GM23338 (cell line): ENCODE results near the gene SCNN1A. TPM values are rescaled to one million over a fixed set of nuclear protein-coding genes. Genes with fewer than 3 reads are reported as not detected.

Experiments used
- ATAC-seq: fragments of 200-7000 bp; cut with Tn5 transposase; 3 replicates; pipeline ENCODE4 v1.9.1; 2020
- DNase-seq: peaks from one replicate; pipeline ENCODE4 v3.0.0-alpha.2; 2015; ENCODE audit warnings: low spot score
- H2AFZ ChIP-seq: fragments of 200-600 bp; sonication (generic); 2 replicates; pipeline ENCODE4 v1.8.0; 2016; ENCODE audit warnings: antibody characterized with exemption, mild to moderate bottlenecking, moderate library complexity
- H3F3A ChIP-seq: fragments of 200-600 bp; sonication (generic); replicated peaks from 2 replicates; pipeline ENCODE4 v1.8.0; 2017; ENCODE audit warnings: antibody characterized with exemption, mixed run types, low read depth
- H3K27ac ChIP-seq: fragments of 200-600 bp; sonication (generic); 2 replicates; pipeline ENCODE4 v1.6.1; 2016; ENCODE audit warnings: low read depth
- H3K27me3 ChIP-seq: fragments of 200-600 bp; sonication (generic); 2 replicates; pipeline ENCODE4 v1.8.0; 2016; ENCODE audit warnings: mild to moderate bottlenecking, mixed run types, moderate library complexity; ENCODE audit not compliant: insufficient read depth
- H3K36me3 ChIP-seq: fragments of 200-600 bp; sonication (generic); 2 replicates; pipeline ENCODE4 v1.8.0; 2016; ENCODE audit warnings: mild to moderate bottlenecking; ENCODE audit not compliant: insufficient read depth
- H3K4me1 ChIP-seq: fragments of 200-600 bp; sonication (generic); 2 replicates; pipeline ENCODE4 v1.8.0; 2016; ENCODE audit warnings: mild to moderate bottlenecking, moderate library complexity; ENCODE audit not compliant: insufficient read depth
- H3K4me2 ChIP-seq: fragments of 200-600 bp; sonication (generic); 2 replicates; pipeline ENCODE4 v1.7.1; 2017; ENCODE audit warnings: mixed run types
- H3K4me3 ChIP-seq: fragments of 200-600 bp; sonication (generic); 2 replicates; pipeline ENCODE4 v1.6.1; 2016; ENCODE audit warnings: mixed run types
- H3K79me2 ChIP-seq: fragments of 200-600 bp; sonication (generic); replicated peaks from 2 replicates; pipeline ENCODE4 v1.8.0; 2017; ENCODE audit warnings: mild to moderate bottlenecking; ENCODE audit not compliant: insufficient read depth
- H3K9me2 ChIP-seq: fragments of 200-600 bp; sonication (generic); 2 replicates; pipeline ENCODE4 v1.8.0; 2017; ENCODE audit not compliant: insufficient read depth
- H4K20me1 ChIP-seq: fragments of 200-600 bp; sonication (generic); replicated peaks from 2 replicates; pipeline ENCODE4 v1.8.0; 2017; ENCODE audit warnings: mild to moderate bottlenecking; ENCODE audit not compliant: insufficient read depth
- H3K27ac Mint-ChIP-seq: 2 replicates; pipeline ENCODE4 v1.8.0; 2020; ENCODE audit warnings: inconsistent platforms, mild to moderate bottlenecking, moderate library complexity, mixed read lengths
- H3K27me3 Mint-ChIP-seq: 3 replicates; pipeline ENCODE4 v1.8.0; 2022; ENCODE audit warnings: low read depth, mild to moderate bottlenecking, moderate library complexity, mixed read lengths, inconsistent platforms; ENCODE audit not compliant: insufficient read depth, poor library complexity
- H3K36me3 Mint-ChIP-seq: 3 replicates; pipeline ENCODE4 v1.8.0; 2021; ENCODE audit warnings: low read depth, mild to moderate bottlenecking, inconsistent platforms, moderate library complexity, mixed read lengths
- H3K4me1 Mint-ChIP-seq: 3 replicates; pipeline ENCODE4 v1.8.0; 2020; ENCODE audit warnings: mild to moderate bottlenecking, inconsistent platforms, mixed read lengths
- H3K4me3 Mint-ChIP-seq: 3 replicates; pipeline ENCODE4 v1.8.0; 2021; ENCODE audit warnings: moderate library complexity, mild to moderate bottlenecking, inconsistent platforms, mixed read lengths
- H3K9me3 Mint-ChIP-seq: 3 replicates; pipeline ENCODE4 v1.8.0; 2020; ENCODE audit warnings: moderate library complexity, mild to moderate bottlenecking, inconsistent platforms, mixed read lengths
- CREB1 ChIP-seq: fragments of 250-450 bp; sonication (Bioruptor Pico); IDR thresholded peaks from 2 replicates; pipeline ENCODE4 v1.5.0; 2020; ENCODE audit warnings: low read depth, mild to moderate bottlenecking, moderate library complexity
- EZH2 ChIP-seq: fragments of 200-600 bp; sonication (generic); IDR thresholded peaks from one replicate; pipeline ENCODE4 v1.8.0; 2017; ENCODE audit warnings: antibody characterized with exemption, mild to moderate bottlenecking, low read depth; ENCODE audit not compliant: unreplicated experiment
- EZH2phosphoT487 ChIP-seq: fragments of 200-600 bp; sonication (generic); IDR thresholded peaks from one replicate; pipeline ENCODE4 v1.8.1; 2018; ENCODE audit warnings: antibody characterized with exemption; ENCODE audit not compliant: unreplicated experiment
- JUNB ChIP-seq: IDR thresholded peaks from one replicate; pipeline ENCODE4 v1.6.1; 2016; ENCODE audit warnings: antibody characterized with exemption; ENCODE audit not compliant: unreplicated experiment
- NANOG ChIP-seq: IDR thresholded peaks from 2 replicates; pipeline ENCODE4 v1.6.1; 2016; ENCODE audit warnings: antibody characterized with exemption, borderline replicate concordance
- POLR2AphosphoS5 ChIP-seq: IDR thresholded peaks from 2 replicates; pipeline ENCODE4 v1.6.1; 2016; ENCODE audit warnings: antibody characterized with exemption, low read depth
- REST ChIP-seq: IDR thresholded peaks from one replicate; pipeline ENCODE4 v1.6.1; 2018; ENCODE audit warnings: antibody characterized with exemption; ENCODE audit not compliant: unreplicated experiment
- STAT1 ChIP-seq: IDR thresholded peaks from one replicate; pipeline ENCODE4 v1.6.1; 2016; ENCODE audit warnings: antibody characterized with exemption; ENCODE audit not compliant: unreplicated experiment
- ZNF114 ChIP-seq: fragments of 250-450 bp; sonication (Bioruptor Pico); IDR thresholded peaks from 2 replicates; pipeline ENCODE4 v1.5.0; 2020; ENCODE audit warnings: mild to moderate bottlenecking, moderate library complexity
- ZNF331 ChIP-seq: fragments of 250-450 bp; sonication (Bioruptor Pico); IDR thresholded peaks from 2 replicates; pipeline ENCODE4 v1.5.0; 2020; ENCODE audit warnings: low read depth, mild to moderate bottlenecking, moderate library complexity
- ZNF462 ChIP-seq: fragments of 250-450 bp; sonication (Bioruptor Pico); IDR thresholded peaks from 2 replicates; pipeline ENCODE4 v1.5.0; 2020; ENCODE audit warnings: mild to moderate bottlenecking, moderate library complexity
- long read RNA-seq: library from polyadenylated mRNA; unstranded; transcript quantifications from one replicate; pipeline ENCODE4 v2.0.0, GENCODE V29; 2020; ENCODE audit not compliant: unreplicated experiment
- polyA plus RNA-seq: library from polyadenylated mRNA; unstranded; fragments of >200 nt; fragmentation: Nextera tagmentation; extraction: Ambion mirVana; gene quantifications from 2 replicates; pipeline ENCODE4 v1.2.1, GENCODE V29; 2016
- total RNA-seq: library from RNA; depleted of rRNA; stranded (reverse); fragments of >200 nt; shearing (Covaris generic); gene quantifications from 2 replicates; pipeline ENCODE4 v1.2.3, GENCODE V29; 2014; rRNA removed
- TF ChIP-seq, protein P1 (sequence below): IDR thresholded peaks from 2 replicates; pipeline ENCODE4 v1.6.1; 2016; ENCODE audit warnings: antibody characterized with exemption
- TF ChIP-seq, protein P2 (sequence below), 2 experiments: fragments of 200-600 bp in 1 of 2; sonication (generic) in 1 of 2; conservative IDR thresholded peaks; 2 replicates each; pipeline versions ENCODE4 v1.5.1 to v1.6.1; 2016 to 2017; ENCODE audit warnings: antibody characterized with exemption in 2 of 2, low read depth in 2 of 2, mild to moderate bottlenecking in 2 of 2, moderate library complexity in 1 of 2

Gene SCNN1A
- total RNA-seq, result 125 and 134 TPM in 2 replicates
- polyA plus RNA-seq, result 34.0 and 37.1 TPM in 2 replicates
- long read RNA-seq, partial matches to known transcripts, result 0 of 9 reads
- long read RNA-seq, other reads (novel, unspliced or antisense), result 8 of 9 reads

DNA sequence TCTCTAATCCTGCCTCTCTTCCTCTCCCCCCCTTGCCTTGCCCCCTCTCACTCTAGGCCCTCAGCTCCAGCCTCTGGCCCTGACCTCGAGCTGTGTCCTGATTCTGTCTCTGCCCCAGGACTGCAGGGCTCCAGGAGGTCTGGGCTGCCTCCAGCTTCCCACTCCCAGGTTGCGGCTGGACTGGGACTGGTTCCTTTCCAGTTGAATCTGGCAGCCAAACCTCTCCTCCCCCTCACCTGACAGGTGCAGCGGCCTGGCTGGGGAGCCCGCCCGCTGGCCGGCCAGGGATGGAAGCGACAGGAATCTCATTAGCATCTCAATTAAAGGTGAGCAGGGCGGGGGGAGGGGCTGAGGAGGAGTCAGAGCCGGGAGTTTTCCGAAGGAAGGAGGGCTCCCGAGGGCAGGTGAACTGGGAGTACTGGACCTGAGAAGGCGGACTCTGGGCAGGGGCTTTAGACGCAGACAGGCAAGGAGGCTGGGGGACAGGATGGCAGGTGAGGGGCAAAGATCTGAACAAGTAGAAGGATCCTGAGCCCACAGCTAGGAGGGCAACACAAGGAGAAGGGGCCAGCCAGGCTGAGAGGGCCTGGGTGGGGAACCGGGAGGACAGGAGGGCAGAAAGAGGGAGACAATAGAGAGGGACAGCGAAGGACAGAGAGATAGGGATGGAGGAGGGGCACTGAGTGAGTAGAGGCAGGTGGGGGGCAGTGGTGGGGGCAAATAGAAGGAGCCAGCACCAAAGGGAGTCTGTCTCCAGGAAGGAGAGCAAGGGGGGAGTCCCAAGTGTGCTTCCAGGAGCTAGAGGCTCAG, at the start of gene SCNN1A:
Gene SCNN1A, minus strand, starts transcription at position 295 of the 810 bp plus-strand sequence. CDS start 780 bp downstream, outside the sequence.
- peaks cover 73% of the 10 kb centered on the region for H3K4me1 Mint-ChIP-seq
- no peak within 1 kb of the TSS for H2AFZ ChIP-seq
- ATAC-seq (peak; percentile 47), DNase-seq (peak; percentile 97)
- H3K4me1 ChIP-seq, result peaks cover 59% of the 10 kb centered on the region
- peak within 1 kb of the TSS; percentile 92 for H3K4me2 ChIP-seq
- H3K4me3 ChIP-seq, result peak within 1 kb of the TSS; percentile 67
- H3K9me3 Mint-ChIP-seq, result no peaks in the 10 kb centered on the region
- TF ChIP-seq JUNB, result no peak
- TF ChIP-seq, protein P1, sequence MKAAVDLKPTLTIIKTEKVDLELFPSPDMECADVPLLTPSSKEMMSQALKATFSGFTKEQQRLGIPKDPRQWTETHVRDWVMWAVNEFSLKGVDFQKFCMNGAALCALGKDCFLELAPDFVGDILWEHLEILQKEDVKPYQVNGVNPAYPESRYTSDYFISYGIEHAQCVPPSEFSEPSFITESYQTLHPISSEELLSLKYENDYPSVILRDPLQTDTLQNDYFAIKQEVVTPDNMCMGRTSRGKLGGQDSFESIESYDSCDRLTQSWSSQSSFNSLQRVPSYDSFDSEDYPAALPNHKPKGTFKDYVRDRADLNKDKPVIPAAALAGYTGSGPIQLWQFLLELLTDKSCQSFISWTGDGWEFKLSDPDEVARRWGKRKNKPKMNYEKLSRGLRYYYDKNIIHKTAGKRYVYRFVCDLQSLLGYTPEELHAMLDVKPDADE, result peak; percentile 38; the same call in 1 of the 2 replicates
- no peak for TF ChIP-seq EZH2
- TF ChIP-seq REST, result no peak
- peak; percentile 77 for TF ChIP-seq POLR2AphosphoS5
- TF ChIP-seq NANOG, result peak; percentile 57; the same call in 1 of the 2 replicates
- no peak for TF ChIP-seq ZNF331 (CRISPR knock-in tag)
- TF ChIP-seq ZNF114 (CRISPR knock-in tag), result no peak
- TF ChIP-seq, protein P2, sequence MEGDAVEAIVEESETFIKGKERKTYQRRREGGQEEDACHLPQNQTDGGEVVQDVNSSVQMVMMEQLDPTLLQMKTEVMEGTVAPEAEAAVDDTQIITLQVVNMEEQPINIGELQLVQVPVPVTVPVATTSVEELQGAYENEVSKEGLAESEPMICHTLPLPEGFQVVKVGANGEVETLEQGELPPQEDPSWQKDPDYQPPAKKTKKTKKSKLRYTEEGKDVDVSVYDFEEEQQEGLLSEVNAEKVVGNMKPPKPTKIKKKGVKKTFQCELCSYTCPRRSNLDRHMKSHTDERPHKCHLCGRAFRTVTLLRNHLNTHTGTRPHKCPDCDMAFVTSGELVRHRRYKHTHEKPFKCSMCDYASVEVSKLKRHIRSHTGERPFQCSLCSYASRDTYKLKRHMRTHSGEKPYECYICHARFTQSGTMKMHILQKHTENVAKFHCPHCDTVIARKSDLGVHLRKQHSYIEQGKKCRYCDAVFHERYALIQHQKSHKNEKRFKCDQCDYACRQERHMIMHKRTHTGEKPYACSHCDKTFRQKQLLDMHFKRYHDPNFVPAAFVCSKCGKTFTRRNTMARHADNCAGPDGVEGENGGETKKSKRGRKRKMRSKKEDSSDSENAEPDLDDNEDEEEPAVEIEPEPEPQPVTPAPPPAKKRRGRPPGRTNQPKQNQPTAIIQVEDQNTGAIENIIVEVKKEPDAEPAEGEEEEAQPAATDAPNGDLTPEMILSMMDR (conservative IDR thresholded peaks at IDR 0.05; ENCODE audit: low read depth in 2 of 2), result 0 out of 4 replicates have a peak, but pooled peaks of 1 of the 2 experiments have one; percentile 0
- TF ChIP-seq CREB1 (CRISPR knock-in tag), result peak; percentile 46; the same call in 1 of the 2 replicates
- TF ChIP-seq EZH2phosphoT487, result no peak
- no peak for TF ChIP-seq STAT1
- TF ChIP-seq ZNF462 (CRISPR knock-in tag), result no peak
- no peaks in the 10 kb centered on the region for H3K36me3 ChIP-seq
- no peaks in the 10 kb centered on the region for H3K27me3 ChIP-seq
- peak within 1 kb of the TSS; percentile 97 for H3K4me3 Mint-ChIP-seq
- H3K27me3 Mint-ChIP-seq, result peaks cover 26% of the 10 kb centered on the region
- H3K79me2 ChIP-seq, result peaks cover 42% of the 10 kb centered on the region
- peaks cover 21% of the 10 kb centered on the region for H3F3A ChIP-seq
- H4K20me1 ChIP-seq, result no peaks in the 10 kb centered on the region
- H3K36me3 Mint-ChIP-seq, result peaks cover 18% of the 10 kb centered on the region; the same call in 2 of the 3 replicates
- H3K27ac Mint-ChIP-seq, result peak within 1 kb of the TSS; percentile 98
- H3K27ac ChIP-seq, result peak within 1 kb of the TSS; percentile 98
- no peaks in the 10 kb centered on the region for H3K9me2 ChIP-seq
